Fibroblast of pulmonary artery (primary cell): ENCODE data around the gene A3GALT2.

Experiments
- DNase-seq: peaks from one replicate; pipeline ENCODE4 v3.0.0-alpha.2; 2010; ENCODE audit warnings: low read depth
- H3K4me3 ChIP-seq: replicated peaks from 2 replicates; pipeline ENCODE4 v1.5.1; 2011; ENCODE audit warnings: low read depth, mild to moderate bottlenecking, control low read depth, low read length, moderate library complexity
- CTCF ChIP-seq: IDR thresholded peaks from 2 replicates; pipeline ENCODE4 v1.5.1; 2011; ENCODE audit warnings: mild to moderate bottlenecking, control low read depth, low read length, inconsistent platforms; ENCODE audit errors: missing control alignments

Gene A3GALT2

DNA sequence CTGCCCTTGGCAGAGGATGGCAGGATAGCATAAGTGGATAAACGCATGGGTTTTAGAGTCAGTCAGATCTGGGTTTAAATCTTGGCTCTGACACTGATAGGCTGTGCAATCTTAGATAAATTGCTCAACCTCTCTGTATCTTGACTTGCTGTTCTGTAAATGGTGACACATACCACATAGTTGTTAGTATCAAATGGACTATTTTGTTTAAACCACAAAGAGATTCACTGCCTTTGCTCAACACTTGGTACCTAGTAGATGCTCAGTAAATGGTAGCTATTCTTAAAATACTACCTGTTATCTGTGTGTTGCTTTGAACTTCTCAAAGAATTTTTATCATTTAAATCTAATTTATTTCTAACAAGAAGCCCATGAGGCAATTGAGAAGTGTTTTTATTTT is 39.5 kb upstream of the A3GALT2 start:
- H3K4me3 ChIP-seq: no peak overlapping the region
- DNase-seq: peak; percentile 36
- no peak for TF ChIP-seq CTCF

GRCh38 chr1:33359931-33360330 is 39.0 kb upstream of the A3GALT2 start:
- no peak for TF ChIP-seq CTCF
- DNase-seq: no peak
- H3K4me3 ChIP-seq: no peak overlapping the region

GRCh38 chr1:33358795-33359503 is 38.1 kb upstream of the A3GALT2 start:
- no peak overlapping the region for H3K4me3 ChIP-seq
- no peak for TF ChIP-seq CTCF
- no peak for DNase-seq

DNA sequence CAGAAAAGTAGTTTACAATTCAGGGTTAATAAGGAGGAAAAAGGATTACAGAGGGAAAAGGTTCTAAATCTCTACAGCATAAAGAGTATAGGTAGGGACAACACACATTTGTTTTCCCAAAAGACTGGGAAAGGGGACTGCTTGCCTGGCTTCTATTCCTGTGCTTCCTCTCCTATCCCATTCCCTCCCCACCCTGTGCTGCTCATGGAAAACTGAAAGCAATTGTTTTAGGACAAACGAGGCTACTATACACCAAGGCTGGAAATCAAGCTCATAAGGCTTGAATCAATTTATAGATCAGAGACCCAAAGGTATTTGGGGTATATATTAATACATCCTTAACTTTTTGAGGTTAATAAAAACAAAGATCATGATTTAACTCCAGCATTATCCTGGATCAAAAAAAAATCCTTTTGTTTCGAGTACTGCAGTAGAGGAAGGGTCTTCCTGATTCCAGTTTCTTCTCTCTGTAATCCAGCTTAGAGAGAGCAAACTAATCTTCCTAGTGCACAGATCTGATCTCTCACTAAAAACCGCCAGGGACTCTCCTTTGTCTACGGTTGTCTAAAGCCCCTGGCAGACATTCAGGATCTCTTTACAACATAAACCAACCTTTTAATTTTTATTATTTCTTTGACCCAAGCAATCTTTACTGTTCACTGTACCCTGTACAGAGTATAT is 37.4 kb upstream of the A3GALT2 start:
- no peak for TF ChIP-seq CTCF
- DNase-seq: no peak

DNA sequence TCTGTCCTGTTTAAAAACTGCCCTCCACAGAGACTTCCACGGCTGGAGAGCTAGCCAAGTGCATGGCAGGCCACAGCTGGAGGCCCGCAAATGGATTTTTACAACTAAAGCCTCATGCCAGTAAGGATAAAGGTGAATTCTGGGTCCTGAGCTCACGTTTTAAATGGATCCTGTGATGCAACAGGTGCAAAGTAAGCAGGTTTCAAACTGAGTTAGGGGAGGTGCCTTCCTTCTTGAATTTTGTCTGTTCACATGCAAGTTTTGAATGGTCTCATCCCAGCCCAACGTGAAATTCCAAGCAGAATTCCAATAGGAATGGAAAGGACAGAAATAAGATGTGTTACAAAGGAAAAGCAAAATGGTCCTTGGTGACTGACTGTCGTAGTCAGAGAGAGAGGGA is 36.2 kb upstream of the A3GALT2 start:
- no peak overlapping the region for H3K4me3 ChIP-seq
- no peak for DNase-seq
- no peak for TF ChIP-seq CTCF

More for the DNA sequence above, 37.4 kb upstream of the A3GALT2 start:
- no peak overlapping the region for H3K4me3 ChIP-seq

- no peak for DNase-seq
- no peak overlapping the region for H3K4me3 ChIP-seq
- no peak for TF ChIP-seq CTCF
These were observed 33.9 kb upstream of the A3GALT2 start for GRCh38 chr1:33354707-33355316.
